ENCODE measurements around the gene PIK3C2G.

DNA sequence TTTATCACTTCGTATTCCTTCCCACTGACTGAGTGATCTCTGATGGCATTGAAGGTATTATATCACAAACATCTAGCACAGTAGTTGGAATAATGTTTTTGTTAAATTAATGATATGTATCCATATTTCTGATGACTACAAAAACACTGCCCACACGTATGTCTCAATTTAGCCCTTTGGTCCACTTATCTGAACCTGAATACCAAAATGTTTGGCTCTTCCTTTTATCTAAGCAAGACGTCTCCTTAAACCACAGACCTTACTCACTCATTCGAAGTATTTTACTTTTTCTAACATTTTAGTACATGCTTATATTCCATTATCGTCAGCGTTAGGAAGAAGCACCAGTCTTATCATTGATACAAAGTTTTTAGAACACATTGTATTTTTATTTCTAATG lies 126.4 kb downstream of the PIK3C2G start:
- TF ChIP-seq, protein P1, sequence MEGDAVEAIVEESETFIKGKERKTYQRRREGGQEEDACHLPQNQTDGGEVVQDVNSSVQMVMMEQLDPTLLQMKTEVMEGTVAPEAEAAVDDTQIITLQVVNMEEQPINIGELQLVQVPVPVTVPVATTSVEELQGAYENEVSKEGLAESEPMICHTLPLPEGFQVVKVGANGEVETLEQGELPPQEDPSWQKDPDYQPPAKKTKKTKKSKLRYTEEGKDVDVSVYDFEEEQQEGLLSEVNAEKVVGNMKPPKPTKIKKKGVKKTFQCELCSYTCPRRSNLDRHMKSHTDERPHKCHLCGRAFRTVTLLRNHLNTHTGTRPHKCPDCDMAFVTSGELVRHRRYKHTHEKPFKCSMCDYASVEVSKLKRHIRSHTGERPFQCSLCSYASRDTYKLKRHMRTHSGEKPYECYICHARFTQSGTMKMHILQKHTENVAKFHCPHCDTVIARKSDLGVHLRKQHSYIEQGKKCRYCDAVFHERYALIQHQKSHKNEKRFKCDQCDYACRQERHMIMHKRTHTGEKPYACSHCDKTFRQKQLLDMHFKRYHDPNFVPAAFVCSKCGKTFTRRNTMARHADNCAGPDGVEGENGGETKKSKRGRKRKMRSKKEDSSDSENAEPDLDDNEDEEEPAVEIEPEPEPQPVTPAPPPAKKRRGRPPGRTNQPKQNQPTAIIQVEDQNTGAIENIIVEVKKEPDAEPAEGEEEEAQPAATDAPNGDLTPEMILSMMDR (IDR thresholded peaks at IDR 0.05): no peak
- TF ChIP-seq POLR2A (IDR thresholded peaks at IDR 0.05): no peak

All from lower leg skin (tissue), 3 donors.